ENCODE measurements around the gene OR8B4.
"Not testable (repeated sequence)": the region's sequence is repeated elsewhere in the genome, so short reads cannot be mapped to it uniquely, and the experiment has no call there.

GRCh38 chr11:124396847-124397246 lies 27.8 kb downstream of the OR8B4 start:
- TF ChIP-seq CTCF (conservative IDR thresholded peaks at IDR 0.05; ENCODE audit: low read depth in 2 of 2); EZH2 (IDR thresholded peaks at IDR 0.05; ENCODE audit: low read depth, unreplicated experiment); POLR2AphosphoS5 (IDR thresholded peaks at IDR 0.05; ENCODE audit: low read depth); JUNB (IDR thresholded peaks at IDR 0.05; ENCODE audit: unreplicated experiment): not testable (repeated sequence)
